ENCODE measurements around the gene IFNL2.

DNA sequence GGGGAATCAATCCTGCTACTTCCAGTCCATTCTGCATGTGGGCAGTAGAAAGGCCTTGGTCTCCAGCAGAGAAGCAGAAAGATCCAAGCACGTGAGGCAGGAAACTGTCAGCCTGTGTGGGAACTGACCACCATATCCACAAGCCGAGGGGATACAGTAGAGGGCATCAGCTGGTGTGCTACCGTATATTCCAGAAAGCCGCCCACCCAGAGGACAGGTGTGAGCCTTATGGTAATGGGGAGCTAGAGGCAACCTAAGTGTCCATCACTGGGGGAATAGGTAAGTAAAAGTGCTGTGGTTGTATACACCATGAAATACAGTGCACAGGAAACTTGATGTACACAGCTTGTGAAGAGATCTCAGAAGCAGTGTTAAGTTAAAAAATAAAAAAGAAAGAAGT lies 25.2 kb downstream of the IFNL2 start:
- no peak for TF ChIP-seq CTCF (conservative IDR thresholded peaks at IDR 0.05; ENCODE audit: low read depth, low read length)
- TF ChIP-seq POLR2A (IDR thresholded peaks at IDR 0.05; ENCODE audit: low read depth, low read length): no peak
- no peak for TF ChIP-seq BHLHE40 (IDR thresholded peaks at IDR 0.05; ENCODE audit: low read depth, low read length)
- no peak for TF ChIP-seq MAFK (IDR thresholded peaks at IDR 0.05; ENCODE audit: low read depth, low read length)
- no peak for TF ChIP-seq ELK1 (IDR thresholded peaks at IDR 0.05; ENCODE audit: borderline replicate concordance, low read depth, low read length)
- TF ChIP-seq RFX5 (IDR thresholded peaks at IDR 0.05; ENCODE audit: low read depth, low read length): no peak
- no peak for TF ChIP-seq NFE2L2 (IDR thresholded peaks at IDR 0.05; ENCODE audit: low read depth, low read length)
